Tibial nerve (tissue), 4 donors: ENCODE measurements around the gene MSMP. TPM values are rescaled to one million over a fixed set of nuclear protein-coding genes. Genes with fewer than 3 reads are reported as not detected.

Experiments used
- DNase-seq, 2 donors: peaks; one replicate each; pipeline ENCODE4 v3.0.0-alpha.2; 2019; ENCODE audit warnings: low spot score in 2 of 2
- H3K27ac ChIP-seq, 4 donors: fragments of 200-600 bp; sonication (generic) in 3 of 4; one replicate each; pipeline ENCODE4 v1.5.1; 2017 to 2019; ENCODE audit warnings: mild to moderate bottlenecking in 1 of 4
- H3K27me3 ChIP-seq, 2 donors: fragments of 200-600 bp; sonication (generic) in 1 of 2; one replicate each; pipeline versions ENCODE4 v1.5.1 to v1.6.0; 2017 to 2019
- H3K36me3 ChIP-seq, 3 donors: fragments of 200-600 bp; sonication (generic); one replicate each; pipeline ENCODE4 v1.5.1; 2018 to 2019
- H3K4me1 ChIP-seq, 4 donors: fragments of 200-600 bp; sonication (generic) in 3 of 4; one replicate each; pipeline ENCODE4 v1.5.1; 2017 to 2019
- H3K4me3 ChIP-seq, 4 donors: fragments of 200-600 bp; sonication (generic) in 3 of 4; one replicate each; pipeline ENCODE4 v1.5.1; 2017 to 2019; ENCODE audit warnings: mild to moderate bottlenecking in 1 of 4, moderate library complexity in 1 of 4
- H3K9me3 ChIP-seq, 4 donors: fragments of 200-600 bp; sonication (generic) in 3 of 4; one replicate each; pipeline ENCODE4 v1.5.1; 2017 to 2019
- CTCF ChIP-seq, 5 experiments: fragments of 200-600 bp in 3 of 5; fragments of 450-650 bp in 2 of 5; sonication (generic) in 3 of 5; IDR thresholded peaks; one replicate each; pipeline ENCODE4 v1.5.1; 2016 to 2019; ENCODE audit warnings: antibody characterized with exemption in 5 of 5, mild to moderate bottlenecking in 3 of 5, moderate library complexity in 2 of 5
- EP300 ChIP-seq, 2 donors: sonication (generic); formaldehyde crosslinking; IDR thresholded peaks; one replicate each; pipeline ENCODE4 v1.6.1; 2017; ENCODE audit warnings: antibody characterized with exemption in 2 of 2, mild to moderate bottlenecking in 1 of 2
- POLR2A ChIP-seq, 2 donors: fragments of 450-650 bp; IDR thresholded peaks; one replicate each; pipeline ENCODE4 v1.6.1; 2017; ENCODE audit warnings: antibody characterized with exemption in 2 of 2, mild to moderate bottlenecking in 2 of 2, moderate library complexity in 2 of 2
- WGBS, 2 donors: methylation state at CpG; one replicate each; pipeline ENCODE4 v1.1.5; 2018; 5-methylcytosine and 5-hydroxymethylcytosine counted together
- total RNA-seq, 4 donors: library from RNA; depleted of rRNA; stranded (reverse); fragments of >200 nt; gene quantifications; one replicate each; pipeline ENCODE4 v1.1.0, GENCODE V29; 2016

Gene MSMP
- total RNA-seq, 4 donors from 2014 or later, result not detected

DNA sequence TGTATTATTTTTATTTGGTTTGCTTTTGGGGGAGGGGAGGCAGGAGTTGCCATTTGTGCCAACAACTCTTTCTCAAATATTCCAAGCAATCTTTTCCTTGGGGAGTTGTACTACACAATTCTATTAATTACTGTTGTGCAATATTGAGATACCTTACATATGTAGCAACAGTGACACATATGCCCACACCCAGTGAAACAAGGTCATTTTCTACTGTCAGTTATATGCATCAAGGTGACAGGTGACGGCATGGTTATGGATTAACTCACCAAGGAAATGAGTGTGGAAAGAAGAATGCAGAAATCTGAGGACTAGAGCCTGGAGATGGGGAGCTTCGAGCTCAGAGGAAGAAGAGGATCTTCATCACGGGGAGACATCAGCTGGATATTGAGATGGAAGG lies 17.9 kb upstream of the MSMP start:
- Histone ChIP-seq H3K9me3 (no peaks in the 10 kb centered on the region), H3K4me1 (peaks cover 0 to 32% (median 13%) of the 10 kb centered on the region in 4 donors), H3K36me3 (no peaks in the 10 kb centered on the region), H3K4me3 (no peak overlapping the region), H3K27me3 (no peaks in the 10 kb centered on the region), H3K27ac (peak overlapping the region in 1 of 4 donors; percentile 32)
- TF ChIP-seq POLR2A (IDR thresholded peaks at IDR 0.05) (no peak), EP300 (IDR thresholded peaks at IDR 0.05) (no peak), CTCF (IDR thresholded peaks at IDR 0.05) (no peak)
- no peak for DNase-seq
- WGBS, 2 donors, result 74 to 76% methylated on average over 3 of the region's 3 CpGs

DNA sequence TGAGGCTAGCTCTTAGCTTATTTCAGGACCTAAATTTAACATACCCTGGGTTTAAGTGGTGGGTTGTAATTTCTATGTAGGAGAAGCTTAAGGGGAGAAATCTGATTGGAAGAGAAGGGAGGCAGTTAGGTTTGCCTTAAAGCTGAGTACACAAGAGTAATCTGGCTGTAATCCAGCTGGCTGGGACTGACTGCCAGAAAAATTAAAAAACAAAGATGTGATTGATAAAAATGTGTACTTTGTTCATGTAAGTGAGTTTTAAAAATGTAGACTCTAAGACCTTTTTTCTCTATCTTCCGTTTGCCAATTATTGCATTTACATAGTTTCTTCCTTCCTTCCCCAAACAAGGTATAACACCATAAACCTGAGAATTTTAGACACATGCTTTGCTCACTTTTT lies 17.5 kb upstream of the MSMP start:
- peak overlapping the region in 3 of 4 donors; percentile 32 to 53 (median 50) for H3K27ac ChIP-seq
- H3K9me3 ChIP-seq, result no peaks in the 10 kb centered on the region
- H3K4me3 ChIP-seq, result no peak overlapping the region
- TF ChIP-seq EP300 (IDR thresholded peaks at IDR 0.05), result no peak
- no peak for TF ChIP-seq POLR2A (IDR thresholded peaks at IDR 0.05)
- no peak for TF ChIP-seq CTCF (IDR thresholded peaks at IDR 0.05)
- peaks cover 0 to 32% (median 13%) of the 10 kb centered on the region in 4 donors for H3K4me1 ChIP-seq
- DNase-seq, result peak in 1 of 2 donors; percentile 61
- no peaks in the 10 kb centered on the region for H3K36me3 ChIP-seq
- 11 to 18% methylated on average over 1 of the region's 1 CpG for WGBS, 2 donors
- H3K27me3 ChIP-seq, result no peaks in the 10 kb centered on the region

DNA sequence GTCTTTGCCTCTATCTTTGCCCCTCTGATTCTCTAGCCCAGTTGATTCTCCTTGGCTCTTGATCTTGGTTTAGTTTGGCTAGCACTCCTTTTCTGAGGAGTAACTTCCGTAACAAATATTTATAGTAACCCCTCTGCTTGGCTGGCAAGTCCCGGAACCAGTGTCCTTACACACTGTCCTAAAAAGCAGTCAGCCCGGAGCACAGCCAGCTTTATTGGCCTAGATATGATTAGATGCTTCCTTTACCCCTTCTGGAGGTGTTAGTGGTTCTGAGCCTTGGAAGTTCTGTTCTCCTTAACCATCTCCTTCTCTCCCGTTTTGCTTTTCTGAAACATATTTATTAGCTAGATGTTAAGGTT lies 17.0 kb upstream of the MSMP start:
- peak overlapping the region in 3 of 4 donors; percentile 32 to 53 (median 50) for H3K27ac ChIP-seq
- no peak overlapping the region for H3K4me3 ChIP-seq
- no peaks in the 10 kb centered on the region for H3K9me3 ChIP-seq
- WGBS, 2 donors, result 7 to 17% methylated on average over 4 of the region's 4 CpGs
- no peak for TF ChIP-seq EP300 (IDR thresholded peaks at IDR 0.05)
- no peak for TF ChIP-seq POLR2A (IDR thresholded peaks at IDR 0.05)
- no peak for TF ChIP-seq CTCF (IDR thresholded peaks at IDR 0.05)
- DNase-seq, result peak in 1 of 2 donors; percentile 40
- no peaks in the 10 kb centered on the region for H3K36me3 ChIP-seq
- no peaks in the 10 kb centered on the region for H3K27me3 ChIP-seq
- H3K4me1 ChIP-seq, result peaks cover 0 to 32% (median 13%) of the 10 kb centered on the region in 4 donors

- TF ChIP-seq EP300 (IDR thresholded peaks at IDR 0.05) (no peak), POLR2A (IDR thresholded peaks at IDR 0.05) (no peak), CTCF (IDR thresholded peaks at IDR 0.05) (no peak)
- 82 to 89% methylated on average over 1 of the region's 1 CpG for WGBS, 2 donors
- no peaks in the 10 kb centered on the region for H3K9me3 ChIP-seq
- no peak for DNase-seq
- peaks cover 0 to 25% (median 13%) of the 10 kb centered on the region in 4 donors for H3K4me1 ChIP-seq
- no peak overlapping the region for H3K27ac ChIP-seq
- no peaks in the 10 kb centered on the region for H3K27me3 ChIP-seq
- no peak overlapping the region for H3K4me3 ChIP-seq
- no peaks in the 10 kb centered on the region for H3K36me3 ChIP-seq
These were observed 15.7 kb upstream of the MSMP start for GRCh38 chr9:35769763-35770162.

DNA sequence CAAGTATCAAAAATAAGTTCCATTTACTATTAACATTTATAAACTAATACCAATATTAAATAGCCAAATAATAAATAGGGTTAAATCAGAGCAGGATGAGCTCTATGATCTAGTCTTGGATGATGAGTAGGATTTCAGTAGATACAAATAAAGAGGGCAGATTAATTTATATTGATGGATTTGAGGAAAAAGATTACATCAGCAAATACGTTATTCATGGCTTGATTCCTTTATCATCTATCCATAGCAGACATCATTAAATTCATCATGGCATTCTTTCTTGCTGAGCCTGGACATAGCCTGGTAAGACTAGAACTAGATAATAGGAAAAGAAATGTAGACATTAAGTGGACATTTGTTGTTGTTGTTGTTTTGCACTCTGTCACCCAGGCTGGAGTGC lies 13.4 kb upstream of the MSMP start:
- Histone ChIP-seq H3K4me3 (no peak overlapping the region), H3K27ac (no peak overlapping the region), H3K36me3 (no peaks in the 10 kb centered on the region), H3K9me3 (no peaks in the 10 kb centered on the region), H3K27me3 (no peaks in the 10 kb centered on the region), H3K4me1 (peaks cover 0 to 25% (median 13%) of the 10 kb centered on the region in 4 donors)
- TF ChIP-seq CTCF (IDR thresholded peaks at IDR 0.05) (no peak), EP300 (IDR thresholded peaks at IDR 0.05) (no peak), POLR2A (IDR thresholded peaks at IDR 0.05) (no peak)
- no peak for DNase-seq
- WGBS, 2 donors, result 95 to 96% methylated on average over 1 of the region's 1 CpG
